HG03108 (cell line): Measurements from ENCODE around the gene RHBDF2.
"Not testable (repeated sequence)": the region's sequence is repeated elsewhere in the genome, so short reads cannot be mapped to it uniquely, and the experiment has no call there.

Experiments
- ATAC-seq: cut with Tn5 transposase; IDR thresholded peaks from one replicate; pipeline ENCODE4 v1.9.1; 2021; ENCODE audit warnings: moderate library complexity; ENCODE audit not compliant: unreplicated experiment

The RHBDF2 gene

DNA sequence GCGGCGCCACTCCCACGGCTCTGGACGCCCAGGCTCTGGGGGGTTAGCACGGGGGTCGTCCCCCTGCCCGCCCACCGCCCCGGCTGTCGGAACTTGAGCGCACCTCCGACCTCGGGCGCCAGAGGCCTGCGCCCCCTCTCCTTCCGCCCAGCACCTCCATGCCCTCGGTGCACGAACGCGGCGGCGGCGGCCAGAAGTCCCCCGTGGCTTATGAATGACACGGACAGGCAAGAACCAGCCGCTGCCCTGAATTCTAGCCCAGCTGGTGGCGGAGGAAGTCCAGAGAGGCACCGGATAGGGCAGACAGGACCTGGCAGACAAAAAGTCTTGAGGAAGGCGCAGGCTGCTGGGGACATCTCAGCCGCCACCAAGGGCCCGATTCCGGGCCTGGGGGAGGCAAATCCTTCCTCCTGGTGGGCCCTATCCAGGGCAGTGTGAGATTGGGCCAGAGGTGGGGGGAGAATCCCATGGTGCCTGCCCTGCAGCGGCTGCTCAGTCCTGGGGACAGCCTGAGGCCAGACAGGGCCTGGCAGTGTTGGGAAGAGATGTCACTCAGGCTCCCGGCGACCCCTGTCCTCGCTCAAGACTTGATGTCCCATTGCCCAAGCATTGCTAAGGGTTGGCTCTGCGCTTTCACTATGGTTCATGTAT lies 37.2 kb upstream of the RHBDF2 start:
- ATAC-seq, result no peak

- ATAC-seq, result no peak
Measured at GRCh38 chr17:76537578-76538280, 36.5 kb upstream of the RHBDF2 start, which contains the start of gene CYGB. Gene CYGB, minus strand, starts transcription at chr17:76537709. Its CDS starts 167 bp downstream, at chr17:76537542.

- no peak for ATAC-seq
Measured at GRCh38 chr17:76537288-76537577, 36.0 kb upstream of the RHBDF2 start.

GRCh38 chr17:76536511-76537287 lies 35.5 kb upstream of the RHBDF2 start:
- ATAC-seq, result no peak

- ATAC-seq, result no peak
Measured at GRCh38 chr17:76535788-76536510, 34.7 kb upstream of the RHBDF2 start.

GRCh38 chr17:76534831-76535732 lies 33.9 kb upstream of the RHBDF2 start:
- ATAC-seq, result no peak

- not testable (repeated sequence) for ATAC-seq
Measured at GRCh38 chr17:76533640-76534359, 32.6 kb upstream of the RHBDF2 start.

- no peak for ATAC-seq
Measured at GRCh38 chr17:76532072-76532651, 30.9 kb upstream of the RHBDF2 start.

DNA sequence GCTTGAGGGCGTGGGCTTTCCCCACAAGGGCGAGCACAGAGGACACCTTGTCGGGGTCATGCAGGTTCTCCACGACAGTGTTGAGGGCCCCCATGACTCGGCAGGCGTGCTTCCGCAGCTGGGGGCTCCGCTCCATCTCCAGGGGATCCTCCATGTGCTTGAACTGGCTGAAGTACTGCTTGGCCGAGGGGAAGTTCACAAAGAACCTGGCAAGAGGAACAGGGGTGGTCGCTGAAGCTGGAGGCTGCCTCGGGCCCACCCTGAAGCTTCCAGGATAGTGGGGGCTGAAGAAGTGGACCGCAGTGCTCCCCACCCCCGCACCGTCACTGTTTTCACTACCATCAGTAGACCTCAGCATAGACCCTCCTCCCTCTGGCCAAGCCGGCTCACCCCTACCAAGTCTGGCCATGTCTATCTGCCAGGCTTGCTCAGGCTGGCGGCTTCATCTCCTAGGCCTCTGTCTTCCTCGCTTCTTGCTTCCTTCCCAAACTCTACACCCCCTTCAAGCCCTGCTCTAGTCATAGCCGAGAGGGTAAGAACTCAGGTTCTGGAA lies 30.3 kb upstream of the RHBDF2 start:
- no peak for ATAC-seq

GRCh38 chr17:76530811-76531485 lies 29.7 kb upstream of the RHBDF2 start:
- no peak for ATAC-seq

DNA sequence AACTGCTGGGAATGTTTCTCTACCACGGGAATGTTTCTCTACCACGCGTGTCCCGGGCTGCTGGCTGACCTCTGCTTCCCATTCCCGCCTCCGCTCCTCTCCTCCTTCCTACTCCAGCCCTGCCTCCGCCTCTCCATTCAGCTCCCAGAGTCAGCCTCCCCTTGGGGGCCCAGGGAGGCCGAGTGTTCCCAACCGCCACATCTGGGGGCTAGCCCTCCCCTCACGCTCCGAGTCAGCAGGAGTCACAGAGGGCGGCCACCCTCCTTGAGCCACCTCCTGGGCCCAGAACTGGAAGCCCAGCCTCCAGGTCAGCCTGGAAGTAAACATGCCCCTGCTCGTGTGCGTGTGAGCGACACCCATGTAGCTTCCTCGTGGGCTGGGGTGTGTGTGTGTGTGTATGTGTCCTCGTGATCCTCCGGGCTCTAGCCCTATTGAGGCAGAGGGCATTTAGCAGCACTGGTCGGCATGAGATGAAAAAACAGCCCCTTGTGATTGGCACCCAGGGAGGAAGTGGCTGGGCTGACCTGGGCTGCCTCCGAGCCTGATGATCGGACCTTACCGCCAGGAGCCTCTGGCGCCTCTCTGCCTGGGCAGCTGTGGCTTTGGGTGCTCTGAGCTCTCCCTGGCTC lies 29.0 kb upstream of the RHBDF2 start:
- no peak for ATAC-seq

- no peak for ATAC-seq
Measured at GRCh38 chr17:76529224-76530094, 28.2 kb upstream of the RHBDF2 start.

GRCh38 chr17:76528528-76529223 lies 27.5 kb upstream of the RHBDF2 start:
- no peak for ATAC-seq

DNA sequence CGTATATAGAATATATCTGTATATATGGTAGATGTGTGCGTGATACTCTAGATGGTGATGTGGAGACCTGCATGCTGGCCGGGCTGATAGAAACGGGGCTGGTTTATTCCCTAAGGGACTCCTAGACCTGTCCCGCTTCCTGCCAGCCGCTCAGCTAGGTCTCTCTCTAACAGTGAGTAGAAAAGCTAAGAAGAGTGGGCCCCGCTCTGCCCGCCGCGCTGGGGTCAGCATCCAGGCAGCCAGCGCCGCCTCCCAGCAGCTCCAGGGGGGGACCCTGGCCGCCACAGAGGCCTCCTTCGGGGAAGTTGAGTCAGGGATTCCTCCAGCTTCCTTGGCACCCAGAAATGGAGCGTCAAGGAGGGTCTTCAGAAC lies 26.9 kb upstream of the RHBDF2 start:
- peak; percentile 27 for ATAC-seq

DNA sequence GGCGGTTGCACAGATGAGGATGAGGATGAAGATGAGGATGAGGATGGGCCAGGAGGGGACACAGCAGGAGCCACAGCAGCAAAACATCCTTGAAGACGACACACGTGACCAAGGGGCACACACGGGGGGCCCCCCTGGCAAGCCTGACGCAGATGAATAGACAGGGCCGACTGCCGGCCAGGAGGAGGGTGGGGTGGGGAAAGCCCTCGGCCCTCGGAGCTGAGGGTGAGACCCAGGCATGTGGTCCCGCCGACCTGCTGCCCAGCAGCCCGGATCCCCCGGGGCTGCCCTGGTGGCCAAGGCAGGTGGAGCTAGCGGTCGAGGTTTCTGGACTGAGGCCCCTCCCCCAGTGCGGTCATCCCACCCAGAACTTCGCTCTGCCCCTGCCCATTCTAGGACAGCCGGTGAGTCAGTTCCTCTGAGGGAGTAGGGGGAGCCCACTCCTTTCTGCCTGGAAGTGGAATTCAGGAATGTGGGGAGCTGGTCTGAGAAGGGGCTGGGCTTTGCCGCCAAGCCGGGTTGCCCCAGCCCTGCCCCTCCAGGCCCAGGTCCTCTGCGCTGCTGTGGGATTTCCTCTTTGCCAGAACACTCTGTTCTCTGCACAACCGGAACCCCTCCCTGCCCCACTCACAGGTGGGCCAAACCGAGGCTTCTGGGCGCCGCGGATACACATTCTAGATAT lies 26.3 kb upstream of the RHBDF2 start:
- ATAC-seq, result peak; percentile 64

DNA sequence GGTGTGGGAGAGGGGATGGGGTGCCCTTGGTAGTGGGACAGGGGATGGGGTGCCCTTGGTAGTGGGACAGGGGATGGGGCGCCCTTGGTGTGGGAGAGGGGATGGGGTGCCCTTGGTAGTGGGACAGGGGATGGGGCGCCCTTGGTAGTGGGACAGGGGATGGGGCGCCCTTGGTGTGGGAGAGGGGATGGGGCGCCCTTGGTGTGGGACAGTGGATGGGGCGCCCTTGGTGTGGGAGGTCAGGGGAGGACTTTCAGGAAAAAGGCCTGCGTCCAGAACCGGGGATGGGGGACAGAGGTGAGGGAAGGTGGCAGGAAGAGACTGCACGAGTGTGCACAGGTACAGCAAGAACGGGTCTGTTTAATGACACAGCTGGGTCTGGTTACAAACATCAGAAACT lies 25.8 kb upstream of the RHBDF2 start:
- ATAC-seq, result not testable (repeated sequence)
